ENCODE results near the gene PIK3AP1.

GRCh38 chr10:96683710-96684109, 36.6 kb downstream of the PIK3AP1 start:
- TF ChIP-seq EZH2 (optimal IDR thresholded peaks at IDR 0.05; ENCODE audit: low read depth, low read length) (no peak), EZH2phosphoT487 (IDR thresholded peaks at IDR 0.05; ENCODE audit: low read length) (no peak)
- TF ChIP-seq, protein P1, sequence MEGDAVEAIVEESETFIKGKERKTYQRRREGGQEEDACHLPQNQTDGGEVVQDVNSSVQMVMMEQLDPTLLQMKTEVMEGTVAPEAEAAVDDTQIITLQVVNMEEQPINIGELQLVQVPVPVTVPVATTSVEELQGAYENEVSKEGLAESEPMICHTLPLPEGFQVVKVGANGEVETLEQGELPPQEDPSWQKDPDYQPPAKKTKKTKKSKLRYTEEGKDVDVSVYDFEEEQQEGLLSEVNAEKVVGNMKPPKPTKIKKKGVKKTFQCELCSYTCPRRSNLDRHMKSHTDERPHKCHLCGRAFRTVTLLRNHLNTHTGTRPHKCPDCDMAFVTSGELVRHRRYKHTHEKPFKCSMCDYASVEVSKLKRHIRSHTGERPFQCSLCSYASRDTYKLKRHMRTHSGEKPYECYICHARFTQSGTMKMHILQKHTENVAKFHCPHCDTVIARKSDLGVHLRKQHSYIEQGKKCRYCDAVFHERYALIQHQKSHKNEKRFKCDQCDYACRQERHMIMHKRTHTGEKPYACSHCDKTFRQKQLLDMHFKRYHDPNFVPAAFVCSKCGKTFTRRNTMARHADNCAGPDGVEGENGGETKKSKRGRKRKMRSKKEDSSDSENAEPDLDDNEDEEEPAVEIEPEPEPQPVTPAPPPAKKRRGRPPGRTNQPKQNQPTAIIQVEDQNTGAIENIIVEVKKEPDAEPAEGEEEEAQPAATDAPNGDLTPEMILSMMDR (IDR thresholded peaks at IDR 0.05; ENCODE audit: low read length): no peak
